SK-N-MC (cell line): Measurements from ENCODE around the gene SYT4.

Source experiments
- EZH2 ChIP-seq: fragments of 200-600 bp; sonication (generic); IDR thresholded peaks from one replicate; pipeline ENCODE4 v1.6.1; 2017; ENCODE audit warnings: antibody characterized with exemption
- POLR2AphosphoS5 ChIP-seq: IDR thresholded peaks from 2 replicates; pipeline ENCODE4 v1.6.1; 2012; ENCODE audit warnings: mild to moderate bottlenecking, low read depth, low read length, borderline replicate concordance

DNA sequence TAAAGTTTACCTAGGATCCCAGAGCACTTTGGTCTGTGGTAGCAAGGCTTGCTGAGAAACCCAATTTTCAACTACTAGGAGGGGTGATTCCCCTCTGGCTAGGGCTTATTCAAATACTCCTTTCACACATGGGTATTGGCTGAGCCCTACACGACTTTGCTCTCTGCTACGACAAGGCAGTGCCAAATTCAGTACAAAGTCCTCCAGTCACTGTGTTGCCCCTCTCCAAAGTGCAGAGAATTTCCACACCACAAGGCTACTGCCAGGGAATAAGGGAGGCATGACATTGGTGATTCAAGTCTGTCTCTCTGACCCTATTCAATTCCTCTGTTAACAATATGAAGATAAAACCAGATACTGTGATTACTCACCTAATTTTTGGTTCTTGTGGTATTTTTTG is 38.9 kb downstream of the SYT4 start:
- no peak for TF ChIP-seq POLR2AphosphoS5
- TF ChIP-seq EZH2 = no peak
